Central memory CD8-positive, alpha-beta T cell (primary cell): ENCODE results near the gene PAQR7.

Experiments
- ATAC-seq: fragments of 150-1000 bp; cut with Tn5 transposase; replicated peaks from 2 replicates; pipeline ENCODE4 v1.10.0; 2022; ENCODE audit warnings: mild to moderate bottlenecking, moderate FRiP score, moderate number of reproducible peaks; ENCODE audit not compliant: poor library complexity, severe bottlenecking; ENCODE audit errors: extremely low read depth
- DNase-seq, 2 donors: peaks; one replicate each; pipeline ENCODE4 v3.0.0; 2021; ENCODE audit warnings: low spot score in 2 of 2
- H3K27ac Mint-ChIP-seq: one replicate; pipeline ENCODE4 v1.8.0; 2022; ENCODE audit warnings: low read depth, mild to moderate bottlenecking, moderate library complexity, mixed read lengths
- H3K27me3 Mint-ChIP-seq: one replicate; pipeline ENCODE4 v1.8.0; 2022; ENCODE audit warnings: mixed read lengths
- H3K36me3 Mint-ChIP-seq: one replicate; pipeline ENCODE4 v1.8.0; 2022; ENCODE audit warnings: mild to moderate bottlenecking, moderate library complexity, mixed read lengths; ENCODE audit not compliant: insufficient read depth
- H3K4me1 Mint-ChIP-seq: one replicate; pipeline ENCODE4 v1.8.0; 2022; ENCODE audit warnings: mixed read lengths
- H3K4me3 Mint-ChIP-seq: one replicate; pipeline ENCODE4 v1.8.0; 2022; ENCODE audit warnings: mild to moderate bottlenecking, moderate library complexity, mixed read lengths
- H3K9me3 Mint-ChIP-seq: one replicate; pipeline ENCODE4 v1.8.0; 2022; ENCODE audit warnings: mixed read lengths

The PAQR7 gene

DNA sequence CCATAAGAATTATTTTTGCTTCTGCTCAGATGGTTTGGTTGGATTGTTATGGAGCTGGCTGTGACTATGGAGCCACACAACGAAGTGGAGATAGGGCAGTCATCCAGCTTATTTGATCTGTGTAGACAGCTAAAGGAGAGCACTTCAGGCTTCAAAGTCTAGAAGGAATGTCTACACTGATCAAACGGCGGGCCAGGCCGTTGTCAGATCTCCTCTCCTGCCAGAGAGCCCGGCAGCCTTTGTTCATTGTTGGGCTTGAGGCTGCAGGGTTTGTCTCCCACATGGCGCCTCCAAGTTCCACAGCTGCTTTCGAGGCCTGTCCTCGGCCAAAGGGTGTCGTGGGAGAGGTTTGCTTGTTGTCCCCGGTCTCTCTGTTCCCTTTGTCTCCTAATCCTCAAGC lies 33.5 kb upstream of the PAQR7 start:
- peaks cover 23% of the 10 kb centered on the region for H3K4me1 Mint-ChIP-seq
- DNase-seq (no peak), ATAC-seq (no peak)
- no peak overlapping the region for H3K4me3 Mint-ChIP-seq
- no peaks in the 10 kb centered on the region for H3K27me3 Mint-ChIP-seq
- H3K9me3 Mint-ChIP-seq: no peaks in the 10 kb centered on the region
- H3K27ac Mint-ChIP-seq: no peak overlapping the region
- peaks cover 6% of the 10 kb centered on the region for H3K36me3 Mint-ChIP-seq

DNA sequence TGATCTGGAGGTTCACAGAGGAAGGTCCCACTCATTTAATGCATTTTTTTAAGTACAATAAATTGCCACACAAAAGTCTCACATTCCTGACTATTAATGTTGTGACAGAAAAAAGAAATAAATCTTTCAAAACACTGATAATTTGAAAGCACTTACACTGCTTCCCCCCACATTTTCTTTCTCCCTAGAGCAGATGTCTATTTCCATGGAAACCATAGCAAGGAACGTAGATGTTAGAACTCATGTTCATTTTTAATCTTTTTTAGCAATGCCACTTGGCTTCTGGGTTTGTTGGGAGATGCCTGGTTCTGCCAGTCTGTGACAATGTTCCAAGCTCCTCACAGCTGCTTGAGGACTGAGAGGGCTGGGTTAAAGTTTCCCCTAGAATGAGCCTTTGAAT lies 32.7 kb upstream of the PAQR7 start:
- Mint-ChIP-seq H3K4me1 (peaks cover 23% of the 10 kb centered on the region), H3K27me3 (no peaks in the 10 kb centered on the region), H3K4me3 (no peak overlapping the region), H3K9me3 (no peaks in the 10 kb centered on the region), H3K36me3 (peaks cover 6% of the 10 kb centered on the region), H3K27ac (no peak overlapping the region)
- ATAC-seq (no peak), DNase-seq (no peak)

DNA sequence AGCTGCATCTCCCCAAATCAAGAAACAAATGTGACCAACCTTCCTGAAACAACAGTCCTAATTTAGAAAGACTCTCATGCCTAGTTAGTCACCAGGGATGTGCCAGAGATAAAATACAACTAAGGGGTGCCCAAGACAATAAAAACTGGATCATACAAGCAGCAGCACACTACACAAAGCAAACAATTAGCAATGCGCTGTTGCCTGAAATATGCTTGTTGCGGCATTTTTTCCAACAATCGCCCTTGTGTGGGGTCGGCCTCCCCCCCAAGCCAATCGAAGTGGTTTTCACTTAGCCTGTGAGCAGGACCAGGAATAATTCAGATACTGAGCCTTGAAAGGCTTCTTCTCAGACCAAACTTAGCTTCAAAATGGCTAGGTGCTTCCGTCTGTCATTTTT lies 32.1 kb upstream of the PAQR7 start:
- DNase-seq (no peak), ATAC-seq (no peak)
- no peaks in the 10 kb centered on the region for H3K9me3 Mint-ChIP-seq
- H3K4me1 Mint-ChIP-seq: peaks cover 23% of the 10 kb centered on the region
- H3K27me3 Mint-ChIP-seq: no peaks in the 10 kb centered on the region
- H3K27ac Mint-ChIP-seq: peak overlapping the region; percentile 82
- peaks cover 6% of the 10 kb centered on the region for H3K36me3 Mint-ChIP-seq
- H3K4me3 Mint-ChIP-seq: peak overlapping the region; percentile 97

DNA sequence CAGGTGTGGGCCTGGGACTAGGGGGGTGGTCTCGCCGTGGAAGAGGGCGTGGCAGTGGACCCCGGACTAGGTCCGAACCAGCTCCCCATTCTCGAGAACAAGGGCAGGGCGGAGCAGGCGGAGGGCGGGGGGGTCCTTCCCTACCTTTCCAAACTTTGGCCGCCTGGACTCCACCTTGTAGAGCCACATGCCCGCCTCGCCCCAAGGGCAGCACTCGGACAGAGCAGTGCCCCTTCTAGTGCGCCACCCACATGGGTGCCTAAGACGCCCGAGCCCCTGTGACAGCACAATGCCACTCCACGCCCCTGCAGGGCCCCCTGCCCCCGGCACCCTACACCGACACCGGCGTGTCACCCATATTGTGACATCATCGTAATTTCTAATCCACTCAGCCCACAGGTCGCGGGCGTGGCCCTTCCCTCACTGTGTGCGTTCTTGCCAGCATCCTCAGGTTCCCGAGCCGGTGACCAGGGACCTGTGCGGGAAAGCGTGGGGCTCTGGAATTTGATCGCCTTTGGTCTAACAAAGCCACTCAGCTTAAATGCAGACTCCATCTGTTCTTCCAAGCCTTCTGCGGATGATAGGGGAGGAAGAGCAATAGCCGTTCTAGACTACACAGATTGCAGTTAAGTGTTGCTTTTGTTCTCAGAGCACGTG lies 31.3 kb upstream of the PAQR7 start:
- no peaks in the 10 kb centered on the region for H3K9me3 Mint-ChIP-seq
- H3K27ac Mint-ChIP-seq: peak overlapping the region; percentile 82
- peak in 1 of 2 donors; percentile 22 for DNase-seq
- ATAC-seq: no peak
- peaks cover 8% of the 10 kb centered on the region for H3K36me3 Mint-ChIP-seq
- no peaks in the 10 kb centered on the region for H3K27me3 Mint-ChIP-seq
- peak overlapping the region; percentile 97 for H3K4me3 Mint-ChIP-seq
- H3K4me1 Mint-ChIP-seq: peaks cover 23% of the 10 kb centered on the region

DNA sequence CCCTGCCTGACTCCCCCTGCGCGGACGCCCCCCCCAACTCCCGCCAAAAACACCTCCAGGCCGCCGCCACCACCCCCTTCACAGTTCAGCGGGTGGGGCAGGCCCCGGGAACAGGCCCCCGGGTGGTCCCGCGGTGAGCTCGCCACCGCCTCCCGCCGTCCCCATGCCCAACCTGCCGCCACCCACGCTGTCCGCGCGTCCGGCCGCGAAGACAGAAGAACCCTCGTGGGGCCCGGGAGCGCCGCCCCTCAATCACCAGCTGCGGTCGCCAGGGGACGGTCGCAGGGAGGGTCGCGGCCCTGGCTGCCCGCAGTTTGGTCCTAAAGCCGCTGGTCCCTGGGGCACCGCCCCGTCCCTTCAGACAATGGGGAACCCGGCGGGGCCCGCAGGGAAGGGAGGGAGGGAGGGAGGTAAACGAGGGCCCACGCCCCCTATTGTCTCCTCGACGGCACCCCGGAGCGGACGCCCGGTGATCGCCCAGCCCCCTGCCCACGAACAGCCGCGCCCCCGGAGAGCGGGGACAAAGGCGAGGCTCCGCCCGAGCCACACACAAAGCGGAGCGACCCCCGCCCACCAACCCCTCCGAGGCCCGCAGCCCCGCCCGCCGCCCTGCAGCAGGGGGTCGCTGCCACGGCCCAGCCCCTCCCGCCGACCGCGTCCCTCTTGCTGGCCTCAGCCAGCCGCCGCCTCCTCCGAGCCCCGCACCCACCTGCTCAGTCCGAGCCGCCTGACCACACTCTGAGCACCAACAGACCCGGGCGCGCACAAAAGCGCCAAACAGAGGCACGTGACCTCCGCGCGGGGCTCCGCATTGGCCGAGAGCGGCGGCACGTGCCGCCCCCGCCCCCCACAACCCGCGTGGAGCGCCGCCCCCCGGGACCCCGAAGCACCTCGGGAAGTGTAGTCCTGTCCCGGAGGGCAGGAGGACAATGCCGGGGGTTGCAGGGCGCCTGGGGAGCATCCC lies 30.5 kb upstream of the PAQR7 start, which contains the start of gene STMN1:
Gene STMN1, minus strand, starts transcription at position 740 of the 964 bp plus-strand sequence. CDS start 1,743 bp downstream, outside the sequence.
- no peaks in the 10 kb centered on the region for H3K27me3 Mint-ChIP-seq
- peak within 1 kb of the TSS; percentile 97 for H3K4me3 Mint-ChIP-seq
- H3K36me3 Mint-ChIP-seq: peaks cover 9% of the 10 kb centered on the region
- no peaks in the 10 kb centered on the region for H3K9me3 Mint-ChIP-seq
- H3K4me1 Mint-ChIP-seq: peaks cover 23% of the 10 kb centered on the region
- ATAC-seq: peak; percentile 81
- peak within 1 kb of the TSS; percentile 88 for H3K27ac Mint-ChIP-seq
- DNase-seq: peak; percentile 58 to 64

DNA sequence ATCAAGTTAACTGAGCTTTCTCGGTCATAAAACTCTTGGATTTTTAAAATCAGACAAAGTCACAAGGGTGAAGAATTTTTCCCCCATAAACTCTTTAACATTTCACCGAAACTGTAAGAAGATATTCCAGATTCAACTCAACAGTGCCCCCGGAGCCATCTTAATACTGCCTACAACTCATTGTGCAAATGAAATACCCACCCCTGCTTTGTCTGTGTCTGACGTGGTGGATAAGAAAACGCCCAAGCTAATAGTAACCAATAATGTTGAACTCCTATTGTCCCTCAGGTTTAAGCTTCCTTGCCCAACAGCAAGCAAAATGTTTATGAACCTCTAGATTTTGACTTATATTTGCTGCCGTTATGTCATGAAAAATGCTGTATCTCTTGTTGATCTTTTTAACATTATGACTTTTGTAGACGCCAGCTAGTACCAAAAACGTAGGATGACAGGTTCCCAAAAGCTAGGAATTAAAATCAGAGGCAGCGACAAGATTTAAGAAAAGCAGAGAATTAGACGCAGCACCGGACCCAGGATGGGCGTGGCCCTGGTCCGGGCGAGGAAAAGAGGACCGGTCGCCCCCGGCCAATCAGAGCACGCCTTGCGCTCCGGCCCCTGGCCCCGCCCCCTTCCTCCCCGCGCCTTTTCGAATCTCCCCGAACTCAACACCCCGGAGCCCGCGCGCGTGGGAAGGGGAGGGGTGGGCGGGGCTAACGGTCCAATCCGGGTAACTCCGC lies 29.6 kb upstream of the PAQR7 start:
- Mint-ChIP-seq H3K4me3 (peak overlapping the region; percentile 97), H3K36me3 (peaks cover 12% of the 10 kb centered on the region), H3K27me3 (no peaks in the 10 kb centered on the region), H3K4me1 (peaks cover 23% of the 10 kb centered on the region), H3K9me3 (no peaks in the 10 kb centered on the region), H3K27ac (peak overlapping the region; percentile 88)
- peak; percentile 64 to 66 for DNase-seq
- peak; percentile 79 for ATAC-seq

DNA sequence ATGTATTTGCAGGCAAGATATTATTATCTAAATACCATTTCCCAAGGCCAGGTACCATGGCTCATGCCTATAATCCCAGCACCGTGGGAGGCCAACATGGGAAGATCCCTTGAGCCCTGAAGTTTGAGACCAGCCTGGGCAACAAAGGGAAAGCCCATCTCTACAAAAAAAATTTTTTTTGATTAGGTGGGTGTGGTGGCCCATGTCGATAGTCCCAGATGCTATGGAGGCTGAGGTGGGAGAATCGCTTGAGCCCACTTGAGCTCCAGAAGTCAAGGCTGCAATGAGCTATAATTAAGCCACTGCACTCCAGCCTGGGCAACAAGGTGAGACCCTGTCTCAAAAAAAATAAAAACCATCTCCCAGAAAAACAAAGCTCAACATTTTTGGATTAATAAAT lies 28.5 kb upstream of the PAQR7 start:
- Mint-ChIP-seq H3K27ac (peak overlapping the region; percentile 88), H3K4me3 (peak overlapping the region; percentile 97), H3K9me3 (no peaks in the 10 kb centered on the region), H3K36me3 (peaks cover 12% of the 10 kb centered on the region), H3K27me3 (no peaks in the 10 kb centered on the region), H3K4me1 (peaks cover 23% of the 10 kb centered on the region)
- ATAC-seq (no peak), DNase-seq (no peak)

DNA sequence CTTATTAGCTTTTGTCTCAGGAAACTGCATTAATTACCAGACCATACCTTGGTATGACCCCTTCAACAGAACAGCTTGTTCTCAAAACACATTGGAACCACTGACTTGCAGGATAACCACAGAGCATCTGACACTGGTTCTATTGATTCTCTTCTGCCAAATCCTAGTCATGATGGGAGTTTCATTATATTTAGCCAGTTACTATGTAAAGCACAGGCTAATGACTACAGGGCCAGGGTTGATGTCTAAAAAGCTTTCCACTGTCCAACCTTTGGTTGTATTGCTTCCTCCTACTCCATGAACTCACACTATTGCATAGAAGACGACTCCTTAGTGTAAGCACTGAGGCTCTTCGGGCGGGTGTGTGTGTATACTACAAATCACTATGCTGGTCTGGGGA lies 27.0 kb upstream of the PAQR7 start:
- DNase-seq (no peak), ATAC-seq (no peak)
- Mint-ChIP-seq H3K4me1 (peaks cover 21% of the 10 kb centered on the region), H3K4me3 (no peak overlapping the region), H3K27ac (no peak overlapping the region), H3K27me3 (no peaks in the 10 kb centered on the region), H3K36me3 (peaks cover 12% of the 10 kb centered on the region), H3K9me3 (no peaks in the 10 kb centered on the region)

DNA sequence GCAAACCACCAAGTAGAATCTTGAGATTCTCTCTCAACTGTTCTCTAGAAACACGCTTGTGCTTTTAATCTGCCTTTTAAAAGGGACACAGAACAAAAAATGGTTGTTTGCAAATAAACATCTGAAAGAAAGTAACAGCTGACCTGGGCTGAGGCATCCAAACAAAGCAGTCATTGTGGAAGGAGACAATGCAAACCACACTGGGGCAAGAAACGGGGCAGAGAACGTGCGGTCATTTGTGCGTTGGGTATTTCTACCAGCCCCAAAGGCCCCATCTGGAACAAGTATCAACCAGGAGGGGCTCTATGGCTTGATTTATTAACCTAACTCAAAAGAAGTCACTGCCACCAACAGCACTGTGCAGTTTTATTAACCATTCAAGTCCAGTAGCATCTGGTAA lies 24.7 kb upstream of the PAQR7 start:
- no peak overlapping the region for H3K27ac Mint-ChIP-seq
- no peaks in the 10 kb centered on the region for H3K27me3 Mint-ChIP-seq
- peaks cover 17% of the 10 kb centered on the region for H3K36me3 Mint-ChIP-seq
- ATAC-seq (no peak), DNase-seq (no peak)
- H3K4me3 Mint-ChIP-seq: no peak overlapping the region
- H3K4me1 Mint-ChIP-seq: peaks cover 17% of the 10 kb centered on the region
- no peaks in the 10 kb centered on the region for H3K9me3 Mint-ChIP-seq

DNA sequence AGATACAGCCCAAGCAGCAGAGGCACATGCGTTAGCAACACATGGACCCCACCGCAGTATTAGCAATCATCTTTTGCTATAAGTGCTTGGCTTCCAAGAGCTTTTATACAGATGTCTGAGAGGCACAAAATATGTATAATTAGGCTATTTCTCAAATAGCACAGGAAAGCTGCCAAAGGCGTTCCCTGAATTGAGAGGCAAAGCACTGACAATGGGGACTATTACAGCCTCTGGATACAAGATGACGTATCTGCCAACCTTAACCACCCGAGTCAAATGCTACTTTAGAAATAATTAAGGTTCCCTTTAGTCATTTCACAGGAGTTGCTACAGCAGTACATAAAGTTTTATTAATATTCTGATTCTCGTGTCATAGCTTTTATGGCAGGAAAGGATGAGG lies 24.3 kb upstream of the PAQR7 start:
- H3K27ac Mint-ChIP-seq: no peak overlapping the region
- H3K36me3 Mint-ChIP-seq: peaks cover 14% of the 10 kb centered on the region
- DNase-seq: no peak
- no peak for ATAC-seq
- no peaks in the 10 kb centered on the region for H3K9me3 Mint-ChIP-seq
- H3K27me3 Mint-ChIP-seq: no peaks in the 10 kb centered on the region
- H3K4me3 Mint-ChIP-seq: no peak overlapping the region
- H3K4me1 Mint-ChIP-seq: peaks cover 15% of the 10 kb centered on the region

DNA sequence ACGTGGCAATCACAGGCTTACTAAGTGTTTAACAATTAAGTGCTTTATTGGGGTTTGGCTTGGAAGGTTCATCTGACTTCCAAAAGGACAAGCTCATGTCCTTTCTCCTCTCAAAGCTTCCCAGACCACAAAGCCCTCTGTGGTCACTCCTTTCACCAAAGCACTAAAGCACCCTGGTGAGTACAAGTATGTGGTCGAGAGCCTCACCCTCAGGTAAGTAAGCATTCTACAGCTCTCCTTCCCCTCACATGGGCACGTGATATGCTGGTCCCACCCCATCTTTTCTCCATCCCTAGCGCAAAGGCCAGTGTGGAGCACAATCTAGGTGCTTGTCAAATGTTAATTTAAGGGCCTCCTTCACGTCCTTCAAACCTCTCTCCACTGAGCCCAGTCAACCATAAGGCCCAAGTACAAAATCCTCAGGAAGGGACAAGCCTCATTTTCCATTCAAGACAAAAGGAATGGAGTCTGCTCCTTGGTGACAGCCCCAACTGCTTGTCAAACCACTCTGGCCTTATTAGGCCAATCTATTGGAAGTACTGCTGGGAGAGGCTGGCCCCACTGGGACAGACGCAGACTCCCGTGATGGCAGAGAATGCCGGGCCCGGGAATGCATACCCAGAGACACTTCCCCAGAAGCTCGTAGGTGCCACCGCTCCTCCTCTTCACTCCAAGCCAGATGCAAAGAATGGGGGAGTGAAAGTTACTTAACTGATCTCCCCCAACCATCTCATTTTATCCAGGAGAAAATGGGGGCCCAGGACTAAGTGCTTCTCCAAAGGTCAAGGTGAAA lies 22.9 kb upstream of the PAQR7 start:
- DNase-seq (no peak), ATAC-seq (no peak)
- H3K27me3 Mint-ChIP-seq: no peaks in the 10 kb centered on the region
- peaks cover 13% of the 10 kb centered on the region for H3K36me3 Mint-ChIP-seq
- no peaks in the 10 kb centered on the region for H3K9me3 Mint-ChIP-seq
- no peak overlapping the region for H3K4me3 Mint-ChIP-seq
- H3K4me1 Mint-ChIP-seq: peaks cover 9% of the 10 kb centered on the region
- no peak overlapping the region for H3K27ac Mint-ChIP-seq

DNA sequence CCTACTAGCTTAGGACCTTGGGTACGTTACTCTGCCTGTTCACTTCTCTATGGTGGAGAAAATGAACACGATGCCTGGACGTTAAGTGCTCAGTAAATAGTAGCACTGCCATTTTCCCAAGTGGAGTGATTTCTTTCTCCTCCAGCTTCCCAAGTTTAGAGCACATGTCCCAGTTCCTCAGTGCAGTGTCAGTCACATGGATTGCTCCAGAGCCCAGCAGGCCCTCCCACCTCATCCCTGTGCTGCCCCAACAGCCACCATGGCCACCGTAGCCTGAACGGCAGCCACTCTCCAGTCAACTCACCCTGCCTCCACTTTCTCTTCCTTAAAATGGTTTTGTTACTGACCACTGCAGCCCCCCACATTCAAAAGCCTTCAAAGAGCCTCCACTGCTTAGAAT lies 22.2 kb upstream of the PAQR7 start:
- H3K27ac Mint-ChIP-seq: no peak overlapping the region
- H3K4me1 Mint-ChIP-seq: peaks cover 9% of the 10 kb centered on the region
- no peak overlapping the region for H3K4me3 Mint-ChIP-seq
- DNase-seq (no peak), ATAC-seq (no peak)
- no peaks in the 10 kb centered on the region for H3K9me3 Mint-ChIP-seq
- H3K36me3 Mint-ChIP-seq: peaks cover 13% of the 10 kb centered on the region
- H3K27me3 Mint-ChIP-seq: no peaks in the 10 kb centered on the region
